HEK293T (cell line): ENCODE data around the gene PRKAG2.

Source experiments
- FOXA1 ChIP-seq: fragments of 450-650 bp; IDR thresholded peaks from 2 replicates; pipeline ENCODE4 v1.6.1; 2016; ENCODE audit warnings: mild to moderate bottlenecking
- HDGF ChIP-seq: fragments of 450-650 bp; IDR thresholded peaks from 2 replicates; pipeline ENCODE4 v1.6.1; 2017; ENCODE audit warnings: antibody characterized with exemption, borderline replicate concordance
- SP1 ChIP-seq: fragments of 450-650 bp; IDR thresholded peaks from 2 replicates; pipeline ENCODE4 v1.6.1; 2017
- TARDBP ChIP-seq: fragments of 450-650 bp; IDR thresholded peaks from 2 replicates; pipeline ENCODE4 v1.6.1; 2016

- TF ChIP-seq FOXA1 (no peak), SP1 (no peak), HDGF (no peak), TARDBP (no peak)
Observed at GRCh38 chr7:151687523-151688235, 189.2 kb downstream of the PRKAG2 start.
